ENCODE results near the gene NECAB2.

NECAB2 gene

GRCh38 chr16:83983491-83983890 is 15.4 kb downstream of the NECAB2 start:
- DNase-seq (ENCODE audit: low read depth in 4 of 4, low spot score in 1 of 4), result no peak

GRCh38 chr16:83989300-83989699 is 21.3 kb downstream of the NECAB2 start:
- no peak for DNase-seq (ENCODE audit: low read depth in 4 of 4, low spot score in 1 of 4)

GRCh38 chr16:83990492-83990891 is 22.4 kb downstream of the NECAB2 start:
- DNase-seq (ENCODE audit: low read depth in 4 of 4, low spot score in 1 of 4), result no peak

- no peak for DNase-seq (ENCODE audit: low read depth in 4 of 4, low spot score in 1 of 4)
Measured at GRCh38 chr16:83992624-83993023, 24.6 kb downstream of the NECAB2 start.

- no peak for DNase-seq (ENCODE audit: low read depth in 4 of 4, low spot score in 1 of 4)
Measured at GRCh38 chr16:83994087-83994486, 26.0 kb downstream of the NECAB2 start.

GRCh38 chr16:83994703-83995102 is 26.7 kb downstream of the NECAB2 start:
- DNase-seq (ENCODE audit: low read depth in 4 of 4, low spot score in 1 of 4), result no peak

- DNase-seq (ENCODE audit: low read depth in 4 of 4, low spot score in 1 of 4), result no peak
Measured at GRCh38 chr16:83995754-83996153, 27.7 kb downstream of the NECAB2 start.

- DNase-seq (ENCODE audit: low read depth in 4 of 4, low spot score in 1 of 4), result no peak
Measured at GRCh38 chr16:83996481-83997252, 28.6 kb downstream of the NECAB2 start.

GRCh38 chr16:83998091-83998490 is 30.0 kb downstream of the NECAB2 start:
- DNase-seq (ENCODE audit: low read depth in 4 of 4, low spot score in 1 of 4), result no peak

GRCh38 chr16:84000989-84001642 is 33.1 kb downstream of the NECAB2 start:
- no peak for DNase-seq (ENCODE audit: low read depth in 4 of 4, low spot score in 1 of 4)

GRCh38 chr16:84001726-84002125 is 33.7 kb downstream of the NECAB2 start:
- no peak for DNase-seq (ENCODE audit: low read depth in 4 of 4, low spot score in 1 of 4)

GRCh38 chr16:84003038-84003437 is 35.0 kb downstream of the NECAB2 start:
- no peak for DNase-seq (ENCODE audit: low read depth in 4 of 4, low spot score in 1 of 4)

- no peak for DNase-seq (ENCODE audit: low read depth in 4 of 4, low spot score in 1 of 4)
Measured at GRCh38 chr16:84004442-84004841, 36.4 kb downstream of the NECAB2 start.

- DNase-seq (ENCODE audit: low read depth in 4 of 4, low spot score in 1 of 4), result no peak
Measured at GRCh38 chr16:84005391-84005790, 37.3 kb downstream of the NECAB2 start.

GRCh38 chr16:84007520-84007919 is 39.5 kb downstream of the NECAB2 start:
- no peak for DNase-seq (ENCODE audit: low read depth in 4 of 4, low spot score in 1 of 4)

GRCh38 chr16:84007965-84008364 is 39.9 kb downstream of the NECAB2 start:
- no peak for DNase-seq (ENCODE audit: low read depth in 4 of 4, low spot score in 1 of 4)

GRCh38 chr16:84009282-84009681 is 41.2 kb downstream of the NECAB2 start:
- no peak for DNase-seq (ENCODE audit: low read depth in 4 of 4, low spot score in 1 of 4)

- DNase-seq (ENCODE audit: low read depth in 4 of 4, low spot score in 1 of 4), result peak in 2 of 4 experiments; percentile 32 to 53
Measured at GRCh38 chr16:84013787-84014569, 45.9 kb downstream of the NECAB2 start.

GRCh38 chr16:84014570-84015327 is 46.7 kb downstream of the NECAB2 start:
- DNase-seq (ENCODE audit: low read depth in 4 of 4, low spot score in 1 of 4), result no peak

GRCh38 chr16:84015399-84015798 is 47.4 kb downstream of the NECAB2 start:
- no peak for DNase-seq (ENCODE audit: low read depth in 4 of 4, low spot score in 1 of 4)

- DNase-seq (ENCODE audit: low read depth in 4 of 4, low spot score in 1 of 4), result no peak
Measured at GRCh38 chr16:84016477-84016876, 48.4 kb downstream of the NECAB2 start.

Measured in stimulated activated CD4-positive, alpha-beta T cell treated with anti-CD3 and anti-CD28 coated beads, Interleukin-1b, Interleukin-23, amount 100 ng/mL, for 24 hours (primary cell).